Endothelial cell of umbilical vein (primary cell): ENCODE data around the gene HDAC7. TPM values are rescaled to one million over a fixed set of nuclear protein-coding genes. Genes with fewer than 3 reads are reported as not detected.

Source experiments
- BruUV-seq: library from RNA; stranded (reverse); fragments of 400-500 nt; replicated peaks from 2 replicates; lab custom pipeline; 2021; lab: Mats Ljungman, UMichigan
- CTCF ChIA-PET: fragments of 300-600, 350-600 bp; sonication (Branson Sonifier 250); formaldehyde crosslinking; loops from one replicate; lab custom pipeline; 2021; ENCODE audit warnings: antibody characterized with exemption, inconsistent platforms; lab: Charles Lee
- POLR2A ChIA-PET: fragments of 300-600, 350-600 bp; sonication (Branson Sonifier 250); formaldehyde crosslinking; loops from one replicate; lab custom pipeline; 2021; ENCODE audit warnings: antibody characterized with exemption, inconsistent platforms; lab: Charles Lee
- DNase-seq: peaks from one replicate; pipeline ENCODE4 v3.0.0-alpha.2; 2011; ENCODE audit warnings: low read depth, low spot score
- FAIRE-seq: peaks from 2 replicates; lab custom pipeline; 2011; peaks lifted over from hg19 to GRCh38; lab: Jason Lieb, UNC
- H2AFZ ChIP-seq: 2 replicates; pipeline ENCODE4 v1.6.0; 2012; ENCODE audit warnings: low read depth, low read length, control low read depth, inconsistent platforms
- H3K27ac ChIP-seq: 2 replicates; pipeline ENCODE4 v1.5.1; 2011; ENCODE audit warnings: low read depth, mild to moderate bottlenecking, control low read depth, low read length, moderate library complexity; ENCODE audit not compliant: insufficient read depth
- H3K27me3 ChIP-seq, 2 experiments: 2 replicates each; pipeline versions ENCODE4 v1.6.0 to v1.6.1; 2011; ENCODE audit warnings: low read length in 2 of 2, mixed read lengths in 1 of 2; ENCODE audit not compliant: control insufficient read depth in 2 of 2, insufficient read depth in 2 of 2
- H3K36me3 ChIP-seq, 2 experiments: 2 replicates in 1 of 2; 3 replicates in 1 of 2; pipeline ENCODE4 v1.5.1; 2011; ENCODE audit warnings: low read length in 2 of 2, mild to moderate bottlenecking in 1 of 2, moderate library complexity in 1 of 2; ENCODE audit not compliant: control insufficient read depth in 2 of 2, insufficient read depth in 2 of 2; ENCODE audit errors: extremely low read depth in 1 of 2
- H3K4me1 ChIP-seq: 3 replicates; pipeline ENCODE4 v1.5.1; 2011; ENCODE audit warnings: mild to moderate bottlenecking, low read length; ENCODE audit not compliant: control insufficient read depth, insufficient read depth; ENCODE audit errors: extremely low read depth
- H3K4me2 ChIP-seq: 2 replicates; pipeline ENCODE4 v1.6.1; 2011; ENCODE audit warnings: low read length, control low read depth, mixed read lengths; ENCODE audit not compliant: insufficient read depth
- H3K4me3 ChIP-seq, 3 experiments: fragments of 200-600 bp in 1 of 3; sonication (generic), shearing (Covaris generic) in 1 of 3; replicated peaks in 1 of 3; 2 replicates each; pipeline ENCODE4 v1.5.1; 2011 to 2016; ENCODE audit warnings: control low read depth in 3 of 3, low read length in 3 of 3, mild to moderate bottlenecking in 2 of 3, inconsistent platforms in 1 of 3, low read depth in 1 of 3, moderate library complexity in 1 of 3; ENCODE audit not compliant: insufficient read depth in 1 of 3
- H3K79me2 ChIP-seq: 2 replicates; pipeline ENCODE4 v1.6.0; 2012; ENCODE audit warnings: low read length, inconsistent platforms; ENCODE audit not compliant: control insufficient read depth, insufficient read depth
- H3K9ac ChIP-seq: replicated peaks from 2 replicates; pipeline ENCODE3; 2011; ENCODE audit warnings: low read length, control low read depth; ENCODE audit not compliant: insufficient read depth; ENCODE audit errors: extremely low read depth
- H3K9me1 ChIP-seq: replicated peaks from 3 replicates; pipeline ENCODE4 v1.6.0; 2011; ENCODE audit warnings: mild to moderate bottlenecking, low read length; ENCODE audit not compliant: control insufficient read depth, insufficient read depth; ENCODE audit errors: extremely low read depth
- H3K9me3 ChIP-seq: replicated peaks from 2 replicates; pipeline ENCODE4 v1.5.1; 2012; ENCODE audit warnings: low read length, inconsistent platforms; ENCODE audit not compliant: control insufficient read depth, insufficient read depth
- H4K20me1 ChIP-seq: replicated peaks from 2 replicates; pipeline ENCODE3; 2011; ENCODE audit warnings: mild to moderate bottlenecking, low read length; ENCODE audit not compliant: control insufficient read depth, insufficient read depth; ENCODE audit errors: extremely low read depth
- GATA2 ChIP-seq: IDR thresholded peaks from 2 replicates; pipeline ENCODE4 v1.7.0; 2011; ENCODE audit warnings: low read depth, mild to moderate bottlenecking, moderate library complexity, mixed read lengths, low read length; ENCODE audit not compliant: insufficient read length, insufficient read depth
- MAX ChIP-seq: IDR thresholded peaks from 2 replicates; pipeline ENCODE4 v1.6.1; 2011; ENCODE audit not compliant: insufficient read depth, insufficient read length
- POLR2AphosphoS5 ChIP-seq: IDR thresholded peaks from 2 replicates; pipeline ENCODE4 v1.6.1; 2012; ENCODE audit warnings: low read depth, mild to moderate bottlenecking, control low read depth, low read length, moderate library complexity; ENCODE audit not compliant: insufficient read depth
- dilution Hi-C: fragments of 300-500 bp; cut with MboI; formaldehyde crosslinking; loops from one replicate; pipeline ENCODE4 v1.15.0; 2019; ENCODE audit warnings: low sequenced_read_pairs; ENCODE audit not compliant: extremely low pct_ligation_motif_present
- intact Hi-C: fragments of 100-400 bp; cut with micrococcal nuclease; formaldehyde crosslinking; loops from one replicate; pipeline ENCODE4 v1.10.0; 2022
- polyA plus RNA-seq, 4 experiments: library from polyadenylated mRNA; depleted of rRNA in 3 of 4; stranded (reverse) in 3 of 4; unstranded in 1 of 4; fragments of >200 nt; gene quantifications; 2 replicates each; pipeline versions ENCODE4 v1.2.1 to v1.2.3, GENCODE V29; 2011 to 2012; ENCODE audit warnings: missing spikeins in 1 of 4
- total RNA-seq: library from RNA; stranded (reverse); gene quantifications from 2 replicates; pipeline ENCODE4 v1.2.3, GENCODE V29; 2021
- TF ChIP-seq, protein P1 (sequence below), 2 donors: IDR thresholded peaks; 1 replicate in 1 of 2; 2 replicates in 1 of 2; pipeline ENCODE4 v1.5.1; 2011; ENCODE audit warnings: low read length in 2 of 2, mild to moderate bottlenecking in 2 of 2, moderate library complexity in 2 of 2, control low read depth in 1 of 2, inconsistent platforms in 1 of 2, low read depth in 1 of 2; ENCODE audit not compliant: insufficient read depth in 1 of 2; ENCODE audit errors: extremely low read depth in 1 of 2

The HDAC7 gene
- total and polyA plus RNA-seq, 2 donors (not counting 3 experiments of a cell fraction or from before 2014, with no cell fraction given): 119 to 249 TPM

- no peaks in the 10 kb centered on the region for H3K9me3 ChIP-seq
- peak overlapping the region; percentile 73 for H3K4me2 ChIP-seq
- H2AFZ ChIP-seq: no peak overlapping the region
- no peak for TF ChIP-seq MAX
- TF ChIP-seq, protein P1, sequence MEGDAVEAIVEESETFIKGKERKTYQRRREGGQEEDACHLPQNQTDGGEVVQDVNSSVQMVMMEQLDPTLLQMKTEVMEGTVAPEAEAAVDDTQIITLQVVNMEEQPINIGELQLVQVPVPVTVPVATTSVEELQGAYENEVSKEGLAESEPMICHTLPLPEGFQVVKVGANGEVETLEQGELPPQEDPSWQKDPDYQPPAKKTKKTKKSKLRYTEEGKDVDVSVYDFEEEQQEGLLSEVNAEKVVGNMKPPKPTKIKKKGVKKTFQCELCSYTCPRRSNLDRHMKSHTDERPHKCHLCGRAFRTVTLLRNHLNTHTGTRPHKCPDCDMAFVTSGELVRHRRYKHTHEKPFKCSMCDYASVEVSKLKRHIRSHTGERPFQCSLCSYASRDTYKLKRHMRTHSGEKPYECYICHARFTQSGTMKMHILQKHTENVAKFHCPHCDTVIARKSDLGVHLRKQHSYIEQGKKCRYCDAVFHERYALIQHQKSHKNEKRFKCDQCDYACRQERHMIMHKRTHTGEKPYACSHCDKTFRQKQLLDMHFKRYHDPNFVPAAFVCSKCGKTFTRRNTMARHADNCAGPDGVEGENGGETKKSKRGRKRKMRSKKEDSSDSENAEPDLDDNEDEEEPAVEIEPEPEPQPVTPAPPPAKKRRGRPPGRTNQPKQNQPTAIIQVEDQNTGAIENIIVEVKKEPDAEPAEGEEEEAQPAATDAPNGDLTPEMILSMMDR (IDR thresholded peaks at IDR 0.05; ENCODE audit: extremely low read depth in 1 of 2, insufficient read depth in 1 of 2, low read depth in 1 of 2, low read length in 2 of 2): no peak
- no peak for TF ChIP-seq POLR2AphosphoS5
- no peak for TF ChIP-seq GATA2
- peaks cover 4 to 10% of the 10 kb centered on the region in 2 experiments for H3K36me3 ChIP-seq
- peaks cover 91% of the 10 kb centered on the region for H3K4me1 ChIP-seq
- H3K27ac ChIP-seq: peak overlapping the region; percentile 76
- intact Hi-C loops: loop anchor here (2.0 kb wide), 1 partner anchor 55 kb away; the partner anchor contains the start of gene RAPGEF3
- H3K9ac ChIP-seq: peak overlapping the region; percentile 47
- H3K4me3 ChIP-seq: peak overlapping the region in 2 of 3 experiments; percentile 2 to 4
- no peaks in the 10 kb centered on the region for H4K20me1 ChIP-seq
- H3K79me2 ChIP-seq: peaks cover 100% of the 10 kb centered on the region
- dilution Hi-C loops: no loop called here
- H3K27me3 ChIP-seq: no peaks in the 10 kb centered on the region
- CTCF ChIA-PET: interaction anchor here (0.8 to 12.5 kb wide), 5 partner anchors 11 to 47 kb away, joined by 3 to 229 read pairs (median 5); no protein-coding TSS in a partner anchor
- H3K9me1 ChIP-seq: no peaks in the 10 kb centered on the region
- FAIRE-seq: peak; percentile 28
- BruUV-seq: no TSS peak
- POLR2A ChIA-PET: interaction anchor here (0.6 to 1.3 kb wide), 3 partner anchors 9 to 23 kb away, joined by 3 to 4 read pairs (median 4); no protein-coding TSS in a partner anchor
- DNase-seq: peak; percentile 55
Measured at GRCh38 chr12:47813511-47814196, 6.0 kb downstream of the HDAC7 start.
